Dendritic cell treated with granulocyte-macrophage colony-stimulating factor and Interleukin-4, amounts not matched to agents 40 ng/mL and 50 ng/mL, for 4 days (primary cell): ENCODE results near the gene TBC1D5.

Experiments
- H3K27ac Mint-ChIP-seq: one replicate; pipeline ENCODE4 v1.8.0; 2022; ENCODE audit warnings: mild to moderate bottlenecking, mixed read lengths
- H3K27me3 Mint-ChIP-seq: one replicate; pipeline ENCODE4 v1.8.0; 2022; ENCODE audit warnings: mild to moderate bottlenecking, mixed read lengths
- H3K36me3 Mint-ChIP-seq: one replicate; pipeline ENCODE4 v1.8.0; 2022; ENCODE audit warnings: low read depth, mixed read lengths
- H3K4me1 Mint-ChIP-seq: one replicate; pipeline ENCODE4 v1.8.0; 2022; ENCODE audit warnings: low read depth, mixed read lengths
- H3K4me3 Mint-ChIP-seq: one replicate; pipeline ENCODE4 v1.8.0; 2022; ENCODE audit warnings: mild to moderate bottlenecking, moderate library complexity, mixed read lengths
- H3K9me3 Mint-ChIP-seq: one replicate; pipeline ENCODE4 v1.8.0; 2022; ENCODE audit warnings: mixed read lengths
- intact Hi-C: fragments of 100-400 bp; cut with micrococcal nuclease; formaldehyde crosslinking; loops from one replicate; pipeline ENCODE4 v1.15.0; 2022

Gene TBC1D5

DNA sequence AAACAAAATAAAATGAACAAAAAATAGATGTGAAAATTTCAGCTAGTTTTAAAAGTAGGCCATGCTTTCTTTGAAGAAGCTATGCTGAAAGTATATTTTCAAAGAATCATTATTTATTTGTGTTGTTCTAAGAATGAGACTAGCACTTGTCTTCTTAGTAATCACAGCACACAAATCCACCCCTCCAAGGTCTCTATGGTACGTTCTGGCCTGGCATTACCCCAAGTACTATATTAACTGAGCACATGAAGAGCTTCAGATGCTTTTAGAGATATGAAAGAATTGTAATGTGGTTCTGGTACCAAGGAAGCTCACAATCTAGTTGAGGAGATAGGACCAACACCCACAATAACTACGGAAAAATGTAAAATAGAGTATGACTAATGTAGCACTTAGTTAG lies 441.2 kb downstream of the TBC1D5 start:
- no peaks in the 10 kb centered on the region for H3K27me3 Mint-ChIP-seq
- peaks cover 5% of the 10 kb centered on the region for H3K4me1 Mint-ChIP-seq
- H3K36me3 Mint-ChIP-seq, result peaks cover 27% of the 10 kb centered on the region
- intact Hi-C loops, result no loop called here
- H3K27ac Mint-ChIP-seq, result no peak overlapping the region
- no peaks in the 10 kb centered on the region for H3K9me3 Mint-ChIP-seq
- H3K4me3 Mint-ChIP-seq, result no peak overlapping the region

DNA sequence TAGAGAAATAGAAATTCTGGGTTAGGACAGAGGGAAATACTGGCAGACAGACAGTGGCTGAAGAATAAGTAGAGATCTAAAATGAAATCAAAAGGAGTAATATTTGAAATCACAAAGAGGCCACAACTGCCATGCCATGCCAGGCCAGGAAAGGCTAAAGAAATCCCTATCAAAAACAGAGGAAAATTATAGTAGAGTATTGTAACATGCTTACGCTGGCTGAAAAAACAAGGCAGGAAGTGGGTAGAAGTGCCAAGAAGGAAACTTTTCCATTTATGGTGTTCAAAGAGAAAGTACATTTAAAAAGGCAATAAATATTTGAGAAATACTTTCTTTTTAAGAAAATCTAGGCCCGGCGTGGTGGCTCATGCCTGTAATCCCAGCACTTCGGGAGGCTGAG lies 442.0 kb downstream of the TBC1D5 start:
- H3K27ac Mint-ChIP-seq, result no peak overlapping the region

DNA sequence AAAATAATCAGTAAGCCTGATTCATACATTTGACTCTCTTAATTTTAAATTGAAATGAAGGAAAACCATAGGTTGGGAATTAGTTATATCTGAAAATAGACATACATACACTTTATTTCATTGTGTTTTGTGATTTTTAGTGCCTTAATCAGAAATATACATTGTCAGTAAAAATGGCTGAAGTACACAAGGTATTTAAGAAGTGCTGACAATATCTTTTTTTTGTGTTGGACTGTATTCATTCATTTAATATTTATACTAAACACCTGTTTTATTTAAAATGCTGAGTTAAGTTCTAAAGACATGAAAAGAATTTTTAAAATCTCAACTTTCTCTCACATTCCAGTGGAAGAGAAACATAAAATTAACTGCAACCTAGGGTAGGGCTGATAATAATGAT lies 444.4 kb downstream of the TBC1D5 start:
- Mint-ChIP-seq H3K4me1 (peaks cover 5% of the 10 kb centered on the region), H3K4me3 (no peak overlapping the region), H3K9me3 (no peaks in the 10 kb centered on the region), H3K27me3 (no peaks in the 10 kb centered on the region), H3K27ac (no peak overlapping the region), H3K36me3 (peaks cover 14% of the 10 kb centered on the region)
- intact Hi-C loops, result no loop called here

More for the DNA sequence above, 442.0 kb downstream of the TBC1D5 start:
- no peaks in the 10 kb centered on the region for H3K27me3 Mint-ChIP-seq
- no peaks in the 10 kb centered on the region for H3K9me3 Mint-ChIP-seq
- H3K4me3 Mint-ChIP-seq, result no peak overlapping the region
- H3K36me3 Mint-ChIP-seq, result peaks cover 21% of the 10 kb centered on the region
- peaks cover 5% of the 10 kb centered on the region for H3K4me1 Mint-ChIP-seq
- intact Hi-C loops, result no loop called here

DNA sequence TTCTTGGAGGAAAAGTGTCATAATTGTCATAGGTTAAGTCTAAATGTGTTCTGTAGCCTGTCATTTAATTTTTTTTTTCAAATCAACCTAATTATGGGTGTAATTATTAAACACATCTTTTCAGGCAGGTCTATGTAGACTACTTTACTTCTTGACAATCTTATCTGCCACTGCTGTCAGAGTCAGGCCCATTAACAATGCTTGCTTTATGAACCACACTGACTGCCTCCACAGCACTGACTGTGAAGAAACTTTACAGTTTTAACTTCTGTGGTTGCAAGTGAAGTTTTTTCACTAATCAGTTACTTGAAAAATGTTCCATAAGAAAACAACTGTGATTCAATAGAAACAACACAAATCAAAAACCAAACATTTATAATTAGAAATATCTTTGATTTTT lies 449.9 kb downstream of the TBC1D5 start:
- Mint-ChIP-seq H3K27ac (no peak overlapping the region), H3K4me3 (no peak overlapping the region), H3K27me3 (no peaks in the 10 kb centered on the region), H3K9me3 (no peaks in the 10 kb centered on the region), H3K36me3 (peaks cover 33% of the 10 kb centered on the region), H3K4me1 (no peaks in the 10 kb centered on the region)
- intact Hi-C loops, result no loop called here

DNA sequence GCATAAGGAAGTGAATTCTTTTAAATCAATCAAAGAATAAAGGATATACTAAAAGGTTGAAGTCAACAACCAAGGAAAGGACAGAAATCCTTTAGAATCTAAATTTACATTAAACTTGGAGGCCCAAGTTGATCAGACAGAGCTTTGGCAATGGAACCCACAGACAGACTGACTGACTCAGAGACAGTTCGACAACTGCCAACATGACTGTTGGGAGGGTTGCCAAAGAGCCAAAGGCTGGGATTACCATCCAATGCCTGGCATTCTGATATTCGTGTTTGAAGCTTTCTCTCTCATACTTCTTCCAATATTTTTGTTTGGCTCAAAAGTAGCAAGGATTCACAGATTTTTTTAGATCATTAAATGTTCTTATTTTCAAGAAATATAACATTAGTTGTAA lies 451.5 kb downstream of the TBC1D5 start:
- intact Hi-C loops, result no loop called here
- Mint-ChIP-seq H3K27me3 (no peaks in the 10 kb centered on the region), H3K36me3 (peaks cover 26% of the 10 kb centered on the region), H3K4me3 (no peak overlapping the region), H3K4me1 (no peaks in the 10 kb centered on the region), H3K9me3 (no peaks in the 10 kb centered on the region), H3K27ac (no peak overlapping the region)

DNA sequence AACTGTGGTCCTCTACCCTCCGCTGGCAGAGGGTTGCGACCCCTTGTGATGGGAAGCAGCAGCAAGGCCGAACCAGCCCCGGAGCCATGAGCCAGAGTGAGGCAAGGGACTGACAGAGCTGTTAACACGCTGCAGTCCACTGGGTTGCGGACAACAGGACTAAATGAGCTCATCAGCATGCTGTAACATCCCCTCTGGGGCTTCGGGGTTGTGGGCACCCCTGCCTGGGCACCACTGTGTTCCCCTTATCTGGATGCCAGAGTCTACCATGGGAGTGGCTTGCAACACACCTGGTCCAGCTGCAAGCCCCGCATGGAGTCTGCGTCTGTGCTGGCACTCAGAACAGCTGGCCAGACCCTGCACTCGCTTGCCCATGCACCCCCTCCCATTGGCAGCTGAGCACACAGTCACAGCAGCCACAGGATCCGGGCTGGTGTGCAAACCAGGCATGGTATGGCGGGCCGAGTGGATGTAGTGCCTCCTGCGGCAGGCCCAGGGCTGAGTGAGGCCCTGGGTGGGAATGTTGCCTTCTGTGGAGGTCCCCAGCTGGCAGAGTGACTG lies 453.5 kb downstream of the TBC1D5 start:
- H3K27me3 Mint-ChIP-seq, result no peaks in the 10 kb centered on the region
- no peak overlapping the region for H3K4me3 Mint-ChIP-seq
- H3K9me3 Mint-ChIP-seq, result no peaks in the 10 kb centered on the region
- H3K4me1 Mint-ChIP-seq, result no peaks in the 10 kb centered on the region
- H3K27ac Mint-ChIP-seq, result no peak overlapping the region
- intact Hi-C loops, result no loop called here
- peaks cover 26% of the 10 kb centered on the region for H3K36me3 Mint-ChIP-seq

DNA sequence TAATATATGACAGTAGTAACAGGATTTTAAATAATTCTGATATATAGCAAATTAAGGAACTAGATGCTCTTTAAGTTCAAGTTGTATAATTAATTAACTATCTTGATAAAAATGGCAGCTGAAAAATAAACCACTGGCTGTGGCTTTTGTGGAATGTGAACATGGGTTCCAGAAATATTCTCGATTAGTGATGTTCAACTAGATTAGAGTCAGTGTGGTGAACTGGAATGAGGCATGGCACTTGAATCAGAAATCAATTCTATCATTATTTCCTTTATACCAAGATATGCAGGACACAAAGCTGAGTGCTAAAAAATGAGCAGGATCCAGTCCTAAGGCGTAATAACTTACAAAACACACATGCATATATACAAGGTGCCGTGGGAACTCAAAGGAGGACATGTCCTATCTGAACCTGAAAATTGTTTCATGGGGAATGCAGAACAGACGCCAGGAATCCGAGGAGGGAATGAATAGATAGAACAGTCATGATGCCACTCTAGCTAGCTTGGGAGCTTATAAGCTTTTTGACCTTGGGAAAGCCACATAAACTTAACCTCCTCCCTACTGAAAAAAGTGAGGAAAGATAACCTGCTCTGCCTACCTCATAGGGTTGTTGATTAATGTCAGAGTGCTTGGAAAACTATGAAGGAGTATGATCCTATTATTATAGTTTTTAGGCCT lies 455.3 kb downstream of the TBC1D5 start:
- no peaks in the 10 kb centered on the region for H3K9me3 Mint-ChIP-seq
- intact Hi-C loops, result no loop called here
- no peak overlapping the region for H3K4me3 Mint-ChIP-seq
- no peaks in the 10 kb centered on the region for H3K4me1 Mint-ChIP-seq
- H3K36me3 Mint-ChIP-seq, result peaks cover 26% of the 10 kb centered on the region
- H3K27ac Mint-ChIP-seq, result no peak overlapping the region
- no peaks in the 10 kb centered on the region for H3K27me3 Mint-ChIP-seq

DNA sequence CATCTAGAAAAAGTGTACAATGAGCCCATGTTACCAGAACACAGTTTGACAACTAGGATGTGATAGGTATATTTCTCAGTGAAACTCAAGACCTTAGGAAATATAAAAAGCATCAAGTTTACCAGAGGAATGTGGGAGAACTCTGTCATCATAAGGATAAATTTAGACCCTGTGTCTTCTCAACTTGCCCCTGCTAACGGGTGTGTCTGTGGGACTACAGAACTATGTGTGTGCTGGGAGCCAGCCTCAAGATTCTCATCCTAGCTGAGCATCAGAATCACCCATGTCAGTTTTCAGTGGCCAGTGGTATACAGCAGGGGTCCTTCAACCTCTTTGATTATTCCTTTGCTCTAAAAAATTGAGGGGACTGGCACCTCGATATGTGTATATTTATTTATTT lies 464.4 kb downstream of the TBC1D5 start:
- H3K4me1 Mint-ChIP-seq, result peaks cover 4% of the 10 kb centered on the region
- H3K27me3 Mint-ChIP-seq, result no peaks in the 10 kb centered on the region
- H3K27ac Mint-ChIP-seq, result no peak overlapping the region
- no peaks in the 10 kb centered on the region for H3K9me3 Mint-ChIP-seq
- H3K36me3 Mint-ChIP-seq, result peaks cover 18% of the 10 kb centered on the region
- intact Hi-C loops, result no loop called here
- H3K4me3 Mint-ChIP-seq, result no peak overlapping the region

DNA sequence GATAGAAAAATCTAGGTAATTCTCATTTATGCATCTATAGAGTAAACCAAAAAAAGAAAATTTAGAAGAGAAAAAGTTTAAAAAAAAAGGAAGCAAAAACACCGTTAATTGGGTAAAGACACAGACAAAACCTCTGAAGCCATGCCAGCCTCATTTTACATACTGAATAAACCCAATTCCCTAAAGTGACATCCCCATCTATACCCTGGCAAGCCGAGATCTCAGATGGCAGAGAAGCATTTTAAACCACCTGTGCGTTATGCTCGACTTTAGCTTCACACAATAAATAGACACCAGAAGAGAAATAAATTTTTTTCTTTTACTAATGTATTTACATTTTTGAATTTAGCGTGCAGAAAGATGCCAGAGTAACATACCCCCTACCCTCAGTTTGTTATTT lies 475.6 kb downstream of the TBC1D5 start:
- H3K27ac Mint-ChIP-seq, result no peak overlapping the region
- H3K27me3 Mint-ChIP-seq, result no peaks in the 10 kb centered on the region
- H3K9me3 Mint-ChIP-seq, result no peaks in the 10 kb centered on the region
- intact Hi-C loops, result no loop called here
- H3K4me1 Mint-ChIP-seq, result no peaks in the 10 kb centered on the region
- H3K4me3 Mint-ChIP-seq, result no peak overlapping the region
- H3K36me3 Mint-ChIP-seq, result peaks cover 4% of the 10 kb centered on the region

DNA sequence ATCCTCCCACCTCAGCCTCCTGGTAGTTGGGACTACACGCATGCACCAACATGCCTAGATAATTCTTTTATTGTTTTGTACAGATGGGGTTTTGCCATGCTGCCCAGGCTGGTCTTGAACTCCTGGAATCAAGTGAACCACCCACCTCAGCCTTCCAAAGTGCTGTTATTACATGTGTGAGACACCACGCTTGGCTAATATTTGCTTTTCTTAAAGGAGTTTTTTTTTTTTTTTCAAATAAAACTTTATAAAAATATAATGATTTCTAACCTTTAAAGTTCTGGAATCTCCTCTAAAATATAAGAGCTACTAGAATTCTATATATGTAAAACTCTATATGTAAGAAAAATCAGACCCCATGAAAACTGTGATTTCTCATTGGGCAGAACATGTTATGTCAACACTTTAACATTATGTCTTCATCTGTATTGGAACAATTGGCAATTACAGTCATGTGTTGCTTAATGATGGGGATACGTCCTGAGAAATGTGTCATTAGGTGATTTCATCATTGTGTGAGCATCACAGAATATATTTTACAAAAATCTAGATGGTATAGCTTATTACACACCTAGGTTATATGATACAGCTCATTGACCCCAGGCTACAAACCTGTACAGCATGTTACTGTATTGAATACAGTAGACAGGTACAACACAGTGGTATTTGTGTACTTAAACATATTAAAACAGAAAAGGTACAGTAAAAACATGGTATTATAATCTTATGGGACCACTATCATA lies 480.6 kb downstream of the TBC1D5 start:
- Mint-ChIP-seq H3K9me3 (no peaks in the 10 kb centered on the region), H3K27me3 (no peaks in the 10 kb centered on the region), H3K4me3 (no peak overlapping the region), H3K36me3 (peaks cover 2% of the 10 kb centered on the region), H3K4me1 (no peaks in the 10 kb centered on the region), H3K27ac (no peak overlapping the region)
- intact Hi-C loops, result no loop called here

DNA sequence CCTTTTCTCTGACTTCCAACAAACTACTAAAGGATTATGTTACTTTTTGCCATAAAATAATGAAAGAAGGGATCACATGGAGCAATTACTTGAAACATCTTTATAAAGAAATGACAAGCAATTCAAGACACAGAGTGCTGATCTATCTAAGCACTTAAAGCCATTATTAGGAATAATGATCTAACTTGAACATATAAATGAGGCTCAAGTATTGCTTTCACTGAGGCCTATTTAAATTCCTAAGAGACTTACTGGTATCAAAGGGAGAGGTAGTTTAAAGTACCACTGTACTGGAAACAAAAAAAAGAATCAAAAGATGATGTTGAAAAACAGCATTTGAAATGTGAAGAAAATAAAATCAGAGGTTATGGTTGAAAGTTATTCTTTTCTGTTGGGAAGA lies 482.2 kb downstream of the TBC1D5 start:
- intact Hi-C loops, result no loop called here
- Mint-ChIP-seq H3K27me3 (no peaks in the 10 kb centered on the region), H3K36me3 (peaks cover 5% of the 10 kb centered on the region), H3K27ac (no peak overlapping the region), H3K4me3 (no peak overlapping the region), H3K4me1 (no peaks in the 10 kb centered on the region), H3K9me3 (no peaks in the 10 kb centered on the region)

DNA sequence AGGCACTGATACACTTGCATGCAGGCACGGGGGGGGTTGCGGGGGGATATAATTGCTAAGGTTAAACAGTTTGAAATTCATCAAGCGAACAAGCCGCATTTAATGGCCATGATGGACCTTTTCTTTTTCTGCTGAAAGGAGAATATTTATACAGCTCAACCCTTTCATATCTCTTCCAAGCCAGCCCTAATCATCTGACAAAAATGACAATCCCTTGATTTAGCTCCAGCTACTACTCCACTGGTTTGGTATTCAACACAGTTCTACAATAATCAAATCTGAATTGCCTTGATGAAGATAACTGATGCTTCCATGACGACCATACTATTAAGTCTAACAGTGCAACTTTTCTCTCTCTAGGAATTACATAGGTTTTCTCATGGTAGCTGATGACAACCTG lies 482.7 kb downstream of the TBC1D5 start:
- H3K4me3 Mint-ChIP-seq, result no peak overlapping the region
- no peaks in the 10 kb centered on the region for H3K9me3 Mint-ChIP-seq
- H3K36me3 Mint-ChIP-seq, result peaks cover 10% of the 10 kb centered on the region
- intact Hi-C loops, result loop anchor here (2.0 kb wide), 1 partner anchor 581 kb away; no protein-coding TSS in a partner anchor
- H3K27me3 Mint-ChIP-seq, result no peaks in the 10 kb centered on the region
- H3K4me1 Mint-ChIP-seq, result no peaks in the 10 kb centered on the region
- no peak overlapping the region for H3K27ac Mint-ChIP-seq

DNA sequence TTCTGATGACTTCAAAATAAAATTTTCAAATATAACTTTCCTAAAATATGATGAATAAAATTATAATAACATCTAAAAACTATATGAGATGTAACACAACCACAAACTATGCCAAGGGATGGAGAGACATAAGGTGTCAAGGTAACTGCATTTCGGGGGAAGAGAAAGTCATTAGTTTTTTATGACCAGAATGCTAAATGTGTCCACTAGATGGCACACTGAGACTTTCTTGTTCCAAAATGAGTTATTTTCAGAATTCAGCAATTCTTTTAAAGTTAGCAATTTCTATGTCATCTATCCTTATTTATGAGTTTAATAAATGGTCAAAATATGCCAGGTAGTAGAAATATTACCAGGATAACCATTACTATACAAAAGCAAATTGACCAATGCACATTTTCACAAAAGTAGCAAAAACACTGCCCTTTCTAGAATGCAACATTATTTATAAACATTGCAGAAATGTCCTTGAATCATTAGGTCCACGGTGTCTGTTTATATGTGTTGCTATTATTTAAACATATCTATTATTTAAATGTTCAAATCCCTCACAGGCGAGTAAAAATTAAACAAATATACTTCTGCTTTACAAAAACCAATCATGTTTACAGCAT lies 483.5 kb downstream of the TBC1D5 start:
- intact Hi-C loops, result loop anchor here (1.0 to 2.0 kb wide), 2 partner anchors 154 to 582 kb away; no protein-coding TSS in a partner anchor
- Mint-ChIP-seq H3K36me3 (peaks cover 12% of the 10 kb centered on the region), H3K27ac (no peak overlapping the region), H3K9me3 (no peaks in the 10 kb centered on the region), H3K4me1 (no peaks in the 10 kb centered on the region), H3K27me3 (no peaks in the 10 kb centered on the region), H3K4me3 (no peak overlapping the region)

DNA sequence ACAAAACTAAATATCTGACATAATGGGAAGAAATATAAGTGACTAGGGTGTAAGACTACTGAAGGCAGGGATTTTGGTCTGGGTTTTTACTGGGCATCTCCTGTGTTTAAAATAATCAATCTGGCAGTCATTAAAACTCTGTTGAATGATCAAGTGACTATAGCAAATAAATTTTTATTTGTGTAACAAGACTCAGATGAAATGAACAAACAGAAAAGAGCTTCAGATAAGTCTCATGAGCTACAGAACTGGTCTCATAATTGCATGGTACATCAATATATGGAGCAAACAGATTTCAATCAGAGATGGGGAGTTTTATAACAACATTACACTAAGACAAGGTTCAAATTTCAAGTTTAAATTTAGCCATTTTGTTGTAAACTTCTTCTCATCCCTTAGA lies 485.2 kb downstream of the TBC1D5 start:
- H3K27me3 Mint-ChIP-seq, result no peaks in the 10 kb centered on the region
- H3K4me1 Mint-ChIP-seq, result no peaks in the 10 kb centered on the region
- intact Hi-C loops, result no loop called here
- H3K27ac Mint-ChIP-seq, result no peak overlapping the region
- H3K36me3 Mint-ChIP-seq, result peaks cover 12% of the 10 kb centered on the region
- H3K4me3 Mint-ChIP-seq, result no peak overlapping the region
- no peaks in the 10 kb centered on the region for H3K9me3 Mint-ChIP-seq
